GM12872 (cell line): ENCODE measurements around the gene SH3PXD2A.

Experiments used
- TF ChIP-seq, protein P1 (sequence below): IDR thresholded peaks from 3 replicates; pipeline ENCODE4 v1.5.1; 2011; ENCODE audit warnings: low read depth, mild to moderate bottlenecking, low read length, moderate library complexity; ENCODE audit not compliant: insufficient read depth

SH3PXD2A gene

DNA sequence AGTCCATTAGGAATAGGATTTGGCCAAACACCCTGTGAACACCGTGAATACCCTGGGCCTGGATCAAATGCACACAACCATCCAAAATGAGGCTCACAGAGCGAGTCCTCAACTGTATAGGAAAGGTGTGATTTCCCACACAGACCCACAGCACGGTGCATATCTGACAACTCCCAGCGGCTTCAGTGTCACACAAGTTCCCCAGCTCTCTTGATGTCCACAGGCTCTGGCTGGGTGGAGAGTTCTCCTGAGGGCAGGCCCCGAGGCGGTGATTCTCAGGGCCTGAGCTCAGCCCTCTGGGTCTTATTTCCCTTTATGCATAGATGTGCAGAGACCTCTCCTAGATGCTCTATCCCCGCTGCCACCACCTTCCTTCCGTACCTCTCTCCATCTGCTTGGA lies 64.1 kb downstream of the SH3PXD2A start:
- TF ChIP-seq, protein P1, sequence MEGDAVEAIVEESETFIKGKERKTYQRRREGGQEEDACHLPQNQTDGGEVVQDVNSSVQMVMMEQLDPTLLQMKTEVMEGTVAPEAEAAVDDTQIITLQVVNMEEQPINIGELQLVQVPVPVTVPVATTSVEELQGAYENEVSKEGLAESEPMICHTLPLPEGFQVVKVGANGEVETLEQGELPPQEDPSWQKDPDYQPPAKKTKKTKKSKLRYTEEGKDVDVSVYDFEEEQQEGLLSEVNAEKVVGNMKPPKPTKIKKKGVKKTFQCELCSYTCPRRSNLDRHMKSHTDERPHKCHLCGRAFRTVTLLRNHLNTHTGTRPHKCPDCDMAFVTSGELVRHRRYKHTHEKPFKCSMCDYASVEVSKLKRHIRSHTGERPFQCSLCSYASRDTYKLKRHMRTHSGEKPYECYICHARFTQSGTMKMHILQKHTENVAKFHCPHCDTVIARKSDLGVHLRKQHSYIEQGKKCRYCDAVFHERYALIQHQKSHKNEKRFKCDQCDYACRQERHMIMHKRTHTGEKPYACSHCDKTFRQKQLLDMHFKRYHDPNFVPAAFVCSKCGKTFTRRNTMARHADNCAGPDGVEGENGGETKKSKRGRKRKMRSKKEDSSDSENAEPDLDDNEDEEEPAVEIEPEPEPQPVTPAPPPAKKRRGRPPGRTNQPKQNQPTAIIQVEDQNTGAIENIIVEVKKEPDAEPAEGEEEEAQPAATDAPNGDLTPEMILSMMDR, result no peak

DNA sequence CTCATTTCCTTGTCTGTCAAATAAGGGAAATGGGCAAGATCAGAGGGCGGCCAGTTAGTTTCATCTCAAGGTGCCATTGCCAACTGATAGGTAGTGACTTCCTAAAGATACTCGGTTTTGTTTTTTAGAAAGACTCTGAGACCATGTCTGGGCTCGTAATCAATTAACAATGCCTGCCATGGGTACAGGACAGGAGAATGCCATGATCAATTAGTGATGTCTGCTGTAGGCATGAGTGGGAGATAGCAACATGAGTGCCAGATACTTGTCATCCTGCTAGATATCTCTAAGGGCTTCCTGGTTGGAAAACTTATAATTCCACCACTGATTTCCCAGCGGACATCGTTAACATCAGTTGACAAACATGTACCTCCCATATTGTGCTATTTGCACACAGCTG lies 64.8 kb downstream of the SH3PXD2A start:
- TF ChIP-seq, protein P1, result no peak

DNA sequence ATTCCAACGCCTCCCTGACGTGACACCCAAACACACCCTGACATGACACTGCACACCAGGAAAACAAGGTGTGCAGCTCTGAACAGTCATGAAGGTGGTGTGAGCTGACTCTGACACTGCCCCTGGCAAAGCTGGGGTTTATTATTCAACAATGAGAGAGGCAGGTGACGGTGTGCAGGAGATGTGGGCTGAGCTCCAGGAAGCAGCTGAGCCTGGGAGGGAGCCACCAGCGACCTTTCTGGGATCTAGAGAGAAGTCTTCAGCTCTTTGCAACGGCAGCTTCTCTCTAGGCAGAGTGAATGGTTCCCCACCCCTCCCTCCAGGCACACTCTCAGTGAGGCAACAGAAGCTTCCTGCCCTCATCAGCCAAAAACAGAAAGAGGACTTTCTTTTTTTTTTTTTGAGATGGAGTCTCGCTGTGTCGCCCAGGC lies 65.6 kb downstream of the SH3PXD2A start:
- TF ChIP-seq, protein P1, result no peak

DNA sequence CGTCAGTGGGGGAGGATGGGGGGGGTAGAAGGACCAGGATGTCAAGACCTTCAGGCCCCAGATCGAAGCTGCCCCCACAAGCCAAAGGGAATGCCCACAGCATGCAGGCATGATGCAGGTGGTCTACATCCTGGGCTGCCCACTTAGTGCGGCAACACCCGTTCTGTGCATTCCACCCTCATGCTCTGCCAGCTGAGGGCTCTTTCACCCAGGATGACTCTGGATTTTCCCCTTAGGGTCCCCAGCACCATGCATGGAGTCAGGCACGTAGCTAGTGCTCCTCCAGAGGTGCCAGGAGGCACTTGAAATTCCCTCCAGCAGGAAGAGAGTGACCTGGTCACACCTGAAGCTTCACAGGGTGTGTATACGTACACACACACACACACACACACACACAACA lies 66.2 kb downstream of the SH3PXD2A start:
- TF ChIP-seq, protein P1, result no peak

DNA sequence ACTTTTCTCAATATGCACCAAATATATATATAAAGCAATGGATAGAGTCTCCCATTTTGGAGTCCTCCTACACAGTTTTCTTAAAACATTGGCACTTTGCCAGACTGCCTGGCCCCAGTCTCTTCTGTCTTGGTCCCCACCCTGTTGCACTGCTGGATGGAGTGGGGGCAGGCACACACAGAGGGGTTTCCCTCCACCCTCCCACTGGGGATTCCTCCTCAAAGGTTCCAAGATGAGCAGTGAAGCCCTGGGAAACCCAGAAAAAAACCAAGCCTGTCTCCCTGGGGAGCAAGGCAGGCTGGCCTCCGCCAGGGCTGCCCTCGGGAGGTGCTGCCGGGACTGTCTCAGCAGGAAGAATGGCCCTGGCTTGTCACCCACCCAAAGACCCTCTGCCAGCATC lies 68.0 kb downstream of the SH3PXD2A start:
- TF ChIP-seq, protein P1, result no peak

DNA sequence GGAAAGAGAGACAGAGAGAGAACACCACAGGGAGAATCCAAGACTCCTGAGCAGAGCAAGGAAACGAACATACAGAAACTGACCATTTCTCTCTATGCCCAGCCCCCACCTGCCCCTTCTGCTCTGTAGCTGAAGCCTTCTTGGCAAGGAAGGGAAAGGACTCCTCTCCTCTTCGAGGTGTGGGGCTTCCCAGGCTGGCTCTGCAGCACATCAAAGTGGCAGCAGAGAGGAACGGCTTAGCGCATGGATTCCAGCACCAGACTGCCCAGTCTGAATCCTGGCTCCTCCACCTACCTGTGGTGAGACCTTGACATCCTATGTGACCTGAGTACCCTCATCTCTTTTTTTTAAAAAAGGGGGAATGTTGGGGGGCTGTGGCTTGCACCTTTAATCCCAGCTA lies 69.4 kb downstream of the SH3PXD2A start:
- TF ChIP-seq, protein P1, result no peak

DNA sequence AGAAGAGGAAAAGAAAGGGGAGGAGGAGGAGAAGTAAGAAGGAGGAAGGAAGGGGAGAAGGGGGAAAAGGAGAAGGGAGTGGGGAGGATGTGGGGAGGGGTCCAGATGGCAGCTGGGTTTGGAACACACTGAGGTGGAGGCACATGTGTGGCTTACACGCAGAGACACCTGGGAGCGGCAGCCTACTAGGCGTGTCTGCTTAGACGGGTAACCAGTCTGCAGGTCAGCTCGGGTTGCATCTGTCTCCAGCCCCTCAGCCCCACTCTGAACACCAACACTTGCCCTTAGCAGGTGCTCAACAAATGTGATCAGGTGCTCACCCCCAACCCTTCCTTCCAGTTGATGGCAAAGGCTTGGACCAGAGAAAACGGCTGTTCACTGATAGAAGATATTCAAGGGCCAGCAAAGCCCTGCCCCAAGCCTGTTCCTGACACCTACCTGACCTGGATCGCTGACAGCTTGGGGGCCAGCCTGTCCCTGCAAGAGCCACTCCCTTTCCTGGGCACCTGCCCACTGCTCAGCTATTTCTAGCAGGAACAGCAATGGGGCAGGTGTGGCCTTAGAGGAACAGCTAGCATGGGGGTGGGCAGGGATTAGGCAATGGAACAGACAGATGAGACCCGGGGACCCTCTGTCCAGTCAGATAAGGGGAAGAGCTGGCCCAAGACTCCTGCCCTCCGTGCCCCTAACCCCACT lies 70.5 kb downstream of the SH3PXD2A start:
- TF ChIP-seq, protein P1, result no peak
